SK-N-MC (cell line): Measurements from ENCODE around the gene TK1.
A peak's percentile ranks its signal among the peaks of the same experiment; 100 is the strongest.

Experiments
- EZH2 ChIP-seq: fragments of 200-600 bp; sonication (generic); IDR thresholded peaks from one replicate; pipeline ENCODE4 v1.6.1; 2017; ENCODE audit warnings: antibody characterized with exemption
- FOXP2 ChIP-seq: optimal IDR thresholded peaks from 2 replicates; pipeline ENCODE3; 2011; ENCODE audit warnings: mild to moderate bottlenecking, moderate library complexity; ENCODE audit not compliant: insufficient read depth; ENCODE audit errors: extremely low read length, control extremely low read depth
- POLR2AphosphoS5 ChIP-seq: IDR thresholded peaks from 2 replicates; pipeline ENCODE4 v1.6.1; 2012; ENCODE audit warnings: mild to moderate bottlenecking, low read depth, low read length, borderline replicate concordance

GRCh38 chr17:78214016-78214705 is 27.3 kb upstream of the TK1 start, which contains the start of gene BIRC5:
- TF ChIP-seq EZH2 (no peak), POLR2AphosphoS5 (peak; percentile 87), FOXP2 (no peak)
